Fibroblast of lung (primary cell): ENCODE measurements around the gene IBA57. TPM values are rescaled to one million over a fixed set of nuclear protein-coding genes. Genes with fewer than 3 reads are reported as not detected.

ENCODE experiments used
- DNase-seq, 2 donors: peaks; one replicate each; pipeline versions ENCODE4 v3.0.0 to v3.0.0-alpha.2; 2010; ENCODE audit warnings: low read depth in 2 of 2
- H2AFZ ChIP-seq: 2 replicates; pipeline ENCODE4 v1.5.1; 2012; ENCODE audit warnings: low read length, control low read depth, inconsistent platforms
- H3K27ac ChIP-seq: 2 replicates; pipeline ENCODE4 v1.5.1; 2011; ENCODE audit warnings: low read length, control low read depth; ENCODE audit not compliant: insufficient read depth
- H3K27me3 ChIP-seq: 2 replicates; pipeline ENCODE4 v1.5.1; 2011; ENCODE audit warnings: mild to moderate bottlenecking, low read length; ENCODE audit not compliant: control insufficient read depth, insufficient read depth
- H3K36me3 ChIP-seq: 2 replicates; pipeline ENCODE4 v1.5.1; 2011; ENCODE audit warnings: low read length; ENCODE audit not compliant: control insufficient read depth, insufficient read depth
- H3K4me1 ChIP-seq: 2 replicates; pipeline ENCODE4 v1.5.1; 2011; ENCODE audit warnings: low read length; ENCODE audit not compliant: control insufficient read depth, insufficient read depth; ENCODE audit errors: extremely low read depth
- H3K4me2 ChIP-seq: 2 replicates; pipeline ENCODE4 v1.5.1; 2011; ENCODE audit warnings: low read length, control low read depth; ENCODE audit not compliant: insufficient read depth; ENCODE audit errors: extremely low read depth
- H3K4me3 ChIP-seq, 4 experiments: fragments of 200-600 bp in 1 of 4; sonication (generic) in 1 of 4; replicated peaks in 1 of 4; 2 replicates each; pipeline ENCODE4 v1.5.1; 2011 to 2016; ENCODE audit warnings: low read length in 4 of 4, low read depth in 3 of 4, mild to moderate bottlenecking in 3 of 4, control low read depth in 2 of 4, inconsistent platforms in 1 of 4, mixed read lengths in 1 of 4; ENCODE audit not compliant: insufficient read depth in 1 of 4; ENCODE audit errors: control extremely low read depth in 1 of 4
- H3K79me2 ChIP-seq: 2 replicates; pipeline ENCODE4 v1.5.1; 2012; ENCODE audit warnings: mild to moderate bottlenecking, low read length, inconsistent platforms; ENCODE audit not compliant: control insufficient read depth, insufficient read depth
- H3K9ac ChIP-seq: 2 replicates; pipeline ENCODE4 v1.5.1; 2011; ENCODE audit warnings: mild to moderate bottlenecking, low read length, control low read depth; ENCODE audit not compliant: insufficient read depth
- H3K9me3 ChIP-seq: 2 replicates; pipeline ENCODE4 v1.5.1; 2012; ENCODE audit warnings: low read depth, low read length; ENCODE audit not compliant: control insufficient read depth, insufficient read depth
- H4K20me1 ChIP-seq: 2 replicates; pipeline ENCODE4 v1.5.1; 2011; ENCODE audit warnings: low read length; ENCODE audit not compliant: control insufficient read depth, insufficient read depth; ENCODE audit errors: extremely low read depth
- CTCF ChIP-seq, 2 donors: IDR thresholded peaks in 1 of 2; conservative IDR thresholded peaks in 1 of 2; 1 replicate in 1 of 2; 2 replicates in 1 of 2; pipeline ENCODE4 v1.5.1; 2011 to 2012; ENCODE audit warnings: low read length in 2 of 2, control low read depth in 1 of 2, inconsistent platforms in 1 of 2, low read depth in 1 of 2, mild to moderate bottlenecking in 1 of 2
- EZH2 ChIP-seq: IDR thresholded peaks from 2 replicates; pipeline ENCODE4 v1.5.1; 2012; ENCODE audit warnings: low read length, control low read depth, mild to moderate bottlenecking; ENCODE audit errors: missing control alignments
- polyA plus RNA-seq, 2 donors: library from polyadenylated mRNA; depleted of rRNA in 1 of 2; stranded (reverse) in 1 of 2; unstranded in 1 of 2; fragments of >200 nt; gene quantifications; 2 replicates each; pipeline ENCODE4 v1.2.1, GENCODE V29; 2011 to 2012; ENCODE audit warnings: missing spikeins in 1 of 2
- total RNA-seq: library from RNA; depleted of rRNA; stranded (reverse); fragments of >200 nt; gene quantifications from 2 replicates; pipeline ENCODE4 v1.2.1, GENCODE V29; 2014

IBA57 gene
- total and polyA plus RNA-seq, 2 donors (not counting 1 experiment from before 2014, with no cell fraction given): 1.4 to 3.8 TPM

GRCh38 chr1:228174482-228175315, 9.1 kb downstream of the IBA57 start:
- Histone ChIP-seq H4K20me1 (no peaks in the 10 kb centered on the region), H3K36me3 (no peaks in the 10 kb centered on the region), H3K79me2 (no peaks in the 10 kb centered on the region), H3K27me3 (no peaks in the 10 kb centered on the region), H3K27ac (no peak overlapping the region), H3K4me2 (no peak overlapping the region), H2AFZ (no peak overlapping the region), H3K4me1 (no peaks in the 10 kb centered on the region), H3K9me3 (no peaks in the 10 kb centered on the region), H3K4me3 (no peak overlapping the region), H3K9ac (no peak overlapping the region)
- DNase-seq: no peak
- no peak for TF ChIP-seq EZH2
- TF ChIP-seq CTCF (conservative IDR thresholded peaks at IDR 0.05 in 1 of 2, IDR thresholded peaks at IDR 0.05 in 1 of 2; ENCODE audit: low read depth in 1 of 2, low read length in 2 of 2): no peak

- no peak overlapping the region for H2AFZ ChIP-seq
- H4K20me1 ChIP-seq: no peaks in the 10 kb centered on the region
- H3K36me3 ChIP-seq: no peaks in the 10 kb centered on the region
- no peak overlapping the region for H3K27ac ChIP-seq
- H3K4me1 ChIP-seq: no peaks in the 10 kb centered on the region
- no peaks in the 10 kb centered on the region for H3K79me2 ChIP-seq
- no peak for DNase-seq
- H3K27me3 ChIP-seq: no peaks in the 10 kb centered on the region
- no peak for TF ChIP-seq EZH2
- no peaks in the 10 kb centered on the region for H3K9me3 ChIP-seq
- no peak overlapping the region for H3K4me3 ChIP-seq
- H3K4me2 ChIP-seq: no peak overlapping the region
- no peak overlapping the region for H3K9ac ChIP-seq
Measured at GRCh38 chr1:228175316-228176023, 9.9 kb downstream of the IBA57 start.

GRCh38 chr1:228176024-228176395, 10.4 kb downstream of the IBA57 start:
- H3K4me3 ChIP-seq: no peak overlapping the region
- no peaks in the 10 kb centered on the region for H3K36me3 ChIP-seq
- H3K4me2 ChIP-seq: no peak overlapping the region
- H3K4me1 ChIP-seq: no peaks in the 10 kb centered on the region
- no peaks in the 10 kb centered on the region for H3K27me3 ChIP-seq
- H2AFZ ChIP-seq: no peak overlapping the region
- DNase-seq: no peak
- no peaks in the 10 kb centered on the region for H3K9me3 ChIP-seq
- no peaks in the 10 kb centered on the region for H3K79me2 ChIP-seq
- no peaks in the 10 kb centered on the region for H4K20me1 ChIP-seq
- H3K27ac ChIP-seq: no peak overlapping the region
- H3K9ac ChIP-seq: no peak overlapping the region
- TF ChIP-seq EZH2 (no peak), CTCF (conservative IDR thresholded peaks at IDR 0.05 in 1 of 2, IDR thresholded peaks at IDR 0.05 in 1 of 2; ENCODE audit: low read depth in 1 of 2, low read length in 2 of 2) (no peak)
